Cardiac muscle cell (in vitro differentiated cells and primary cell): ENCODE measurements around the gene CABCOCO1. TPM values are rescaled to one million over a fixed set of nuclear protein-coding genes. Genes with fewer than 3 reads are reported as not detected.

Source experiments
- DNase-seq, 2 donors: peaks; one replicate each; pipeline versions ENCODE4 v3.0.0 to v3.0.0-alpha.2; 2010 to 2017; ENCODE audit warnings: low read depth in 1 of 2, low spot score in 1 of 2
- H3K27ac ChIP-seq: fragments of 200-600 bp; sonication (generic); 2 replicates; pipeline ENCODE4 v1.5.1; 2016
- H3K27me3 ChIP-seq: fragments of 200-600 bp; sonication (generic); 2 replicates; pipeline ENCODE4 v1.6.0; 2016; ENCODE audit warnings: control low read depth
- H3K36me3 ChIP-seq: fragments of 200-600 bp; sonication (generic); 2 replicates; pipeline ENCODE4 v1.5.1; 2016; ENCODE audit warnings: control low read depth
- H3K4me1 ChIP-seq: fragments of 200-600 bp; sonication (generic); 2 replicates; pipeline ENCODE4 v1.8.1; 2017; ENCODE audit warnings: low read depth, mild to moderate bottlenecking, mixed run types
- H3K4me3 ChIP-seq: fragments of 200-600 bp; sonication (generic); 2 replicates; pipeline ENCODE4 v1.5.1; 2016; ENCODE audit warnings: mild to moderate bottlenecking
- H3K9me3 ChIP-seq: fragments of 200-600 bp; sonication (generic); 2 replicates; pipeline ENCODE4 v1.5.1; 2017; ENCODE audit warnings: low read depth, mild to moderate bottlenecking, control low read depth
- CTCF ChIP-seq: IDR thresholded peaks from 2 replicates; pipeline ENCODE4 v1.5.1; 2012; ENCODE audit warnings: low read depth, mild to moderate bottlenecking, low read length
- polyA plus RNA-seq: library from polyadenylated mRNA; unstranded; fragments of >200 nt; fragmentation: Nextera tagmentation; extraction: Ambion mirVana; gene quantifications from 2 replicates; pipeline ENCODE4 v1.2.1, GENCODE V29; 2016
- total RNA-seq: library from RNA; depleted of rRNA; stranded (reverse); fragments of >200 nt; gene quantifications from 2 replicates; pipeline ENCODE4 v1.2.3, GENCODE V29; 2016

CABCOCO1 gene
- total and polyA plus RNA-seq, 2 experiments from 2014 or later, result 1.5 TPM

GRCh38 chr10:61664985-61665384 is 2.3 kb downstream of the CABCOCO1 start:
- Histone ChIP-seq H3K4me1 (no peaks in the 10 kb centered on the region), H3K36me3 (no peaks in the 10 kb centered on the region), H3K27me3 (no peaks in the 10 kb centered on the region), H3K9me3 (no peaks in the 10 kb centered on the region), H3K27ac (no peak overlapping the region), H3K4me3 (no peak overlapping the region)
- TF ChIP-seq CTCF, result no peak
- no peak for DNase-seq

- Histone ChIP-seq H3K9me3 (no peaks in the 10 kb centered on the region), H3K4me3 (no peak overlapping the region), H3K36me3 (no peaks in the 10 kb centered on the region), H3K27me3 (no peaks in the 10 kb centered on the region), H3K27ac (no peak overlapping the region), H3K4me1 (no peaks in the 10 kb centered on the region)
- no peak for TF ChIP-seq CTCF
- DNase-seq, result no peak
These were observed 6.5 kb downstream of the CABCOCO1 start for GRCh38 chr10:61669161-61669725.

- H3K4me1 ChIP-seq, result no peaks in the 10 kb centered on the region
- H3K27me3 ChIP-seq, result no peaks in the 10 kb centered on the region
- no peak for DNase-seq
- no peak overlapping the region for H3K4me3 ChIP-seq
- no peak overlapping the region for H3K27ac ChIP-seq
- H3K36me3 ChIP-seq, result no peaks in the 10 kb centered on the region
- TF ChIP-seq CTCF, result no peak
- H3K9me3 ChIP-seq, result no peaks in the 10 kb centered on the region
These were observed 7.1 kb downstream of the CABCOCO1 start for GRCh38 chr10:61669849-61670248.

GRCh38 chr10:61673360-61673759 is 10.6 kb downstream of the CABCOCO1 start:
- no peak for DNase-seq
- Histone ChIP-seq H3K27me3 (no peaks in the 10 kb centered on the region), H3K4me1 (no peaks in the 10 kb centered on the region), H3K9me3 (no peaks in the 10 kb centered on the region), H3K4me3 (no peak overlapping the region), H3K27ac (no peak overlapping the region), H3K36me3 (no peaks in the 10 kb centered on the region)
- TF ChIP-seq CTCF, result no peak

- no peaks in the 10 kb centered on the region for H3K4me1 ChIP-seq
These were observed 19.6 kb downstream of the CABCOCO1 start for GRCh38 chr10:61682323-61682722.

More at GRCh38 chr10:61682323-61682722, 19.6 kb downstream of the CABCOCO1 start:
- no peaks in the 10 kb centered on the region for H3K36me3 ChIP-seq
- H3K27ac ChIP-seq, result no peak overlapping the region
- no peaks in the 10 kb centered on the region for H3K27me3 ChIP-seq
- no peak for DNase-seq
- no peaks in the 10 kb centered on the region for H3K9me3 ChIP-seq
- no peak overlapping the region for H3K4me3 ChIP-seq
- no peak for TF ChIP-seq CTCF
